NCI-H1417 (cell line): ENCODE results near the gene ALDH1A3.

Experiments used
- DNase-seq, 3 experiments: peaks; one replicate each; lab custom pipeline; 2025; lab: John Stamatoyannopoulos, UW

The ALDH1A3 gene

DNA sequence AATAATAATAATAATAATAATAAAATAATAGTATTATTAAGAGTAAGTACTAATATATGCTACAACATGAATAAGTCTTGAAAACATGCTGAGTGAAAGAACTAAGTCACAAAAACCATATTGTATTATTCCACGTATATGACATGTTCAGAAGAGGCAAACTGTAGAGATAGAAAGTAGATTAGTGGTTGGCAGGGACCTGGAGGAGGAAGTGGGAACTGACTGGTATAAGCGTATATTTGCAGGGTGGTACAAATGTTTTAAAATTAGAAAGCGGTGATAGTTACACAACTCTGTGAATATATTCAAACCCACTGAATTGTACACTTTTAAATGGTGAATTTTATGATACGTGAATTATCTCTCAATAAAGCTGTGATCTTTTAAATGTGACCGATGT lies 72.3 kb downstream of the ALDH1A3 start:
- DNase-seq = no peak

DNA sequence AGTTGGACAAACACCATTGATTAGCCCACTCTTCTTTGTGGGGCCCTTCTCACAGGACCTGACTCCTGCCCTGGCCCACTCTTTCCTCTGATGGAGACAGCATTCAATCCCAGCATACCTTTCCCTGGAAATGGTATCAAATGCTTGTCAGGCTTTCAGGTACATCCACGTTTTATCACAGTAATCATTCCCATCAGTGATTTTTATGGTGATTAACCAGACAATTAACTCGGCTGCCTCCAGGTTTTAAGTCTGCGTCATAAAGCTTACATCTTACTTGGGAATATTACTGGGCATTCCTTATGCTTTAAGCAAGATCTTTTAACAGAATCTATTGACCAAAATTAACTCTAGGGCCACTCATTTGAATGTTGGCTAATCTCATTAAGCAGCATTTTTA lies 72.9 kb downstream of the ALDH1A3 start:
- no peak for DNase-seq

DNA sequence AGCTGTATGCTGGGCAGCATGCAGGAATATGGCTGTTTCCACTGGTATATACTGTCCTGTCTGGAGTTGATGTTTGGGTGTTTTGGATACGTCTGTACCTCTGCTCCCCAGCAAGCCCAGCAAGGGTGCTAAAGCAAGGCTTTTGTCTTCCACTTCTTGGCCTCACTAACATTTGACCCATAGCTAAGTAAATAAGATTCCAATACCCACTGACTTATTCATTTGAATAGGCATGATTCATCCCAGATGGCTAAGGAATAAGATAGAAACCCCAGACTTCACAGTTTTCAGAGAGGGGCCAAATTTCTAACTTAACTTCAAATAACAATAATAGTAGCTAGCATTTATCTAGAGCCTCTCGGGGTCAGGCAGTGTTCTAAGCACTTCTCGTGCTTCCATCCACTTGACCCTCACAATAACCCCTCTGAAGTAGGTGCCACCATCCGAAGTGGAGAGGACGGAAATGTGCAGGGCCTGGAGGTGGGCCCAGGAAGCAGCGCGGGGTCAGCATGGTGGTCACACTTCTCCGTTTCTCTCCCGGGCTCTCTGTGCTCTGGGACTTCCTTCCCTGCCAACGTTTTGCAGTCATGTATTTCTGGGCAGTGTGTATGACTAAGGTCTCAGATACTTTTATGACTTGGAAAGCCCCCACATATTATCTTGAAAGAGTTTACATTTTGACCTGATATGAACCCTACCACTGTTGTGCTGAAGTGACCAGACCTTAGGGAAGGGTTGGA lies 78.9 kb downstream of the ALDH1A3 start:
- DNase-seq = no peak

DNA sequence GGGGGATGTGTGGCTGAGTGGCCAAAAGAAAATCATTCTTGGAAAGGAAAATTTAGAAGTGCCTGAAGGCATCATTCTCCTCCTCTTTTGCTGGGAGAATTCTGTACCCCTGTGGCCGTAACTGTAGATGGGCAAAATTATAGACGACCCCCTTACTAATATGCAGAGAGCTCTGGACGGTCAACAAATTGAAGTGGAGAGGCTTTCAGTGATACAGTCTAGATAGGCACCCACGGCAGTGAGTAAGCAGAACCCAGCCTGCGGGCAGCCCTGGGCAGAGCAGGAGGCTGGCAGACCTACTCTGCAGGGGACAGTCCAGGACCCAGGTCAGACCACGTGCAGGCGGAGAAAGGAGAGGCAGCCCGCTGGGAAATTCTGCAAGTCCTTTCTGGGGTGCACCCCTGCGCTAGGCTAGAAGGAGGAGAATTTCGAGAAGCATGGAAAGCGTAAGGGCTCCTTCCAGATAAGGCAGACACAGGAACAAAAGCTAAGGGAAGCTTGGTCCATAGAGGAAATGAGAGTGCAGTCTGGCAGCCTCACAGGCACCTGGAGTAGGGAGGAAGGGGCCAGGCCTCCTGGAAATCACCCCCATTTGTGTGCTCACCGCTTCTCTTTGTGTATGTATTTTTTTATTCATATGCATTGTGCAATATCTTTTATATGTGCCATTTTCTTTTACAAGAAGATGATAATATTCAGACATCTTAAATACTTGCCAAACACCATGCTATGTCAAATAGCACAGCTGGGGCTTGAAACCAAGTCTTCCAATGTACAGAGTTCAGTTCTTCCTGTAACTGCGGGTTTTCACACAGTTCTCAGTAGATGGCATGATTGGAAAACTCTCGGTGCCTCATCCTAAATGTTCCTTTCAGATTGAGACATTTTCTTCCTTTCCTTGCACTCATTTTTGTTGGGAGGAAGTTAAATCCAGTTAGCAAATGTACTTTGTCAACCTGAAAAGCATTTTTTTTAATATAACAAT lies 79.7 kb downstream of the ALDH1A3 start:
- DNase-seq = no peak
